ENCODE results near the gene HIVEP1.

DNA sequence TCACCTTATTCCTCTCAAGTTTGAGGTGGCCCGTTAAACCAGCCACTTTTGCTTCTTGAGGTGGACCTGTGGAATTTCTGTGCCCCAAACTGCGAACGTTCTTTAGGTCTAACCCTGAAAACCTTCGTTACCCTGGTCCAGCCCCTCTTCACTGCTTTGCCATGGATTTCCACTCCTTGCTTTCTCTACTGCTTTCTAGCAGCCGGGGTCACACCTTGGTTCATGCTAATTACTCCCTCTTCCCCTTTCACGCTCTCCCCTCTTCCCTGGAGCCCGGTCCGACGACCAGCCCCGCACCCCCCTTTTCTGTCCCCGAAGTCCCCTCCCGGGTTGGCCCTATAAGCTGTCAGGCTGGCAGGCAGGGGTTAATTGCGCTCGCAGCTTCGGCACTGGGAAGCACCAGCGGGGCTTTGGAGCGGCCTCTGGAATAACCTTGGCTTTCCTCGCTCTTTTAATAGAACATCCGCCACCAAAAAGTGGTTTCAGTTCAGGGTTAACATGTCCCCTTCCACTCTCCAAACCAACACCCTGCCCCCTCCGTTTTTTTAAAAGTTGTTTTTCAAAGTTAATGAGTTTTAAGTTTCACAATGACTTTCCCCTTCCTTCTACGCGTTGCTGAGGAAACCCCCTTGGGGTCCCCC, 1.4 kb upstream of the HIVEP1 start:
- TF ChIP-seq, protein P1, sequence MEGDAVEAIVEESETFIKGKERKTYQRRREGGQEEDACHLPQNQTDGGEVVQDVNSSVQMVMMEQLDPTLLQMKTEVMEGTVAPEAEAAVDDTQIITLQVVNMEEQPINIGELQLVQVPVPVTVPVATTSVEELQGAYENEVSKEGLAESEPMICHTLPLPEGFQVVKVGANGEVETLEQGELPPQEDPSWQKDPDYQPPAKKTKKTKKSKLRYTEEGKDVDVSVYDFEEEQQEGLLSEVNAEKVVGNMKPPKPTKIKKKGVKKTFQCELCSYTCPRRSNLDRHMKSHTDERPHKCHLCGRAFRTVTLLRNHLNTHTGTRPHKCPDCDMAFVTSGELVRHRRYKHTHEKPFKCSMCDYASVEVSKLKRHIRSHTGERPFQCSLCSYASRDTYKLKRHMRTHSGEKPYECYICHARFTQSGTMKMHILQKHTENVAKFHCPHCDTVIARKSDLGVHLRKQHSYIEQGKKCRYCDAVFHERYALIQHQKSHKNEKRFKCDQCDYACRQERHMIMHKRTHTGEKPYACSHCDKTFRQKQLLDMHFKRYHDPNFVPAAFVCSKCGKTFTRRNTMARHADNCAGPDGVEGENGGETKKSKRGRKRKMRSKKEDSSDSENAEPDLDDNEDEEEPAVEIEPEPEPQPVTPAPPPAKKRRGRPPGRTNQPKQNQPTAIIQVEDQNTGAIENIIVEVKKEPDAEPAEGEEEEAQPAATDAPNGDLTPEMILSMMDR (IDR thresholded peaks at IDR 0.05) = no peak
- no peak for TF ChIP-seq POLR2A (IDR thresholded peaks at IDR 0.05)
